Peyer's patch (tissue), 4 donors: ENCODE measurements around the gene CLDN4.
"Not testable (repeated sequence)": the region's sequence is repeated elsewhere in the genome, so short reads cannot be mapped to it uniquely, and the experiment has no call there.

Source experiments
- CTCF ChIP-seq, 6 experiments: fragments of 450-650 bp in 4 of 6; fragments of 200-600 bp in 2 of 6; sonication (generic) in 1 of 6; IDR thresholded peaks; one replicate each; pipeline ENCODE4 v1.5.1; 2017 to 2019; ENCODE audit warnings: antibody characterized with exemption in 6 of 6, mild to moderate bottlenecking in 3 of 6, moderate library complexity in 1 of 6
- POLR2A ChIP-seq, 2 donors: fragments of 450-650 bp; IDR thresholded peaks; one replicate each; pipeline ENCODE4 v1.5.1; 2017; ENCODE audit warnings: antibody characterized with exemption in 2 of 2, mild to moderate bottlenecking in 2 of 2, moderate library complexity in 2 of 2

GRCh38 chr7:73837167-73837566, 6.4 kb downstream of the CLDN4 start:
- TF ChIP-seq CTCF, POLR2A (IDR thresholded peaks at IDR 0.05): not testable (repeated sequence)
